Measurements from ENCODE around the gene OR5A2.
"Not testable (repeated sequence)": the region's sequence is repeated elsewhere in the genome, so short reads cannot be mapped to it uniquely, and the experiment has no call there.

Gene OR5A2, protein sequence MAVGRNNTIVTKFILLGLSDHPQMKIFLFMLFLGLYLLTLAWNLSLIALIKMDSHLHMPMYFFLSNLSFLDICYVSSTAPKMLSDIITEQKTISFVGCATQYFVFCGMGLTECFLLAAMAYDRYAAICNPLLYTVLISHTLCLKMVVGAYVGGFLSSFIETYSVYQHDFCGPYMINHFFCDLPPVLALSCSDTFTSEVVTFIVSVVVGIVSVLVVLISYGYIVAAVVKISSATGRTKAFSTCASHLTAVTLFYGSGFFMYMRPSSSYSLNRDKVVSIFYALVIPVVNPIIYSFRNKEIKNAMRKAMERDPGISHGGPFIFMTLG

DNA sequence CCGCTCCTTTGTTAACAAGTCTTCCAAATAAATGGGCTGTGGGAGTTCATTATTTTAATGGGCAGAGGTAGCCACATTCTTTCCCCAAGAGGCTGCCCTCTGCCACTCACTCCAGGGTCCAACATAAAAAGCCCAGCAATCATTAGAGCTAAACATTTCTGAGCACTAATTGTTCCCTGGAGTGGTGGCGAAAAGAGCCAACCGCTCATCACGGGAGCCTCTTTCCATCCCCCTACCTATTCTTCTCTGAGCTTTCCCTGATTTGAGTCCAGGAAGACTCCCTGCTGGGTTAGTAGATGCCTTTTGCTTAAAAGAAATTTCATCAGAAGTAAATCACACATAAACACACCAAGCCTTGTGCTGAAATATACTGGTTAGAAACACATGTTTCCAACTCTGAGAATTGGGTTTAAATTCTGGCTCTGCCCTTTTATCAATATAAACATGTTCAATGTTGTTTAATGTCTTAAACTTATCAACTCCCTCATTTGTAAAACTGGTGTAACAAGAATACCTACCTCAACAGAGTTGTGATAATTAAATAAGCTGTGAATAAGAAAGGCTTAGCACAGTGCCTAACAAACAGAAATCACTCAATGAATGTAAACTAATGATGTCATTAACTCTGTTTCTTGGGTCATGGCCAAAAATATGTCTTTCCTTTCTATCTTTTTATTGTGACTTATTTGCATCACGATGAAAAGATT is at the start of gene OR5A2:
OR5A2 (minus strand) TSS at position 53 of the 707 bp plus-strand sequence. CDS start 3,460 bp downstream, outside the sequence.
- no peak within 1 kb of the TSS for H3K4me3 ChIP-seq (ENCODE audit: low read depth, low read length)

DNA sequence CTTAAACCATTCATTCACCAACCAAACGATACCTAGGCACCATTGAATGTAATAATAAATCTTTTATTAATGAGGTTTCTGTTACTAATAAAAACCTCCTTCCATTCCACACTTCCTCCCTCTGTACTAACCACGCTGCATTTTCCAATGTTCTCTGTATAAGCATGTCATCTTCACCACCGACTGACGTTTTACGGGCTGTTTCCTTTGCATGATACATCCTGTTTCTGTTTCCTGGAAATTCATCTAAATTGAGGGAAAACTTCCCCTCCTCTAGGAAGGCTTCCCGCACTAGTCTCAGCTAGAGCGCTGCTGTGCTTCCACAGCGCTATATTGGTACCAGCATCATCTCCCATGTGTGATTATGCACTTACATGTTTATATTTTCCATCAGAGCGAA is 49.0 kb upstream of the OR5A2 start:
- H3K4me3 ChIP-seq (ENCODE audit: low read depth, low read length), result no peak overlapping the region

DNA sequence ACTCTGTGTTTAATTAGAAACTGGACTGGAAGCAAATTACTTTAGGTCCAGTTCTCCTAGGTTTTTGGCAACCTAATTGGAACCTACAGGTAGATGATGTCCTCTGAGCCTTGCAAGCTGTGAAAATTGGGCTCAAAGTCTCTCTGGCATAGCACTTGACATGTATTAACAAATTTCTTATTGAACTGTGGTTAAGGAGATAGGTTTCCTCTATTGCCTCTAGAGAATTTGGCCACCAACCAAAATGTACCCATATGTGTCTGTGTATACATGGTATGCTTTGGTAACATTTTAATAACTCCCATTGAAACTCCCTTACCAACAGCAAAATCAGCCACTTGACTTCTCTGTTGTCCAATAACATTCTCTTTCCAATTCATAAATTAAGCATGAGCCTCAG is 46.8 kb upstream of the OR5A2 start, which contains the start of gene OR4D10:
OR4D10 (plus strand) TSS at position 301 of the 400 bp plus-strand sequence. CDS start 4,115 bp downstream, outside the sequence.
- H3K4me3 ChIP-seq (ENCODE audit: low read depth, low read length), result no peak within 1 kb of the TSS

DNA sequence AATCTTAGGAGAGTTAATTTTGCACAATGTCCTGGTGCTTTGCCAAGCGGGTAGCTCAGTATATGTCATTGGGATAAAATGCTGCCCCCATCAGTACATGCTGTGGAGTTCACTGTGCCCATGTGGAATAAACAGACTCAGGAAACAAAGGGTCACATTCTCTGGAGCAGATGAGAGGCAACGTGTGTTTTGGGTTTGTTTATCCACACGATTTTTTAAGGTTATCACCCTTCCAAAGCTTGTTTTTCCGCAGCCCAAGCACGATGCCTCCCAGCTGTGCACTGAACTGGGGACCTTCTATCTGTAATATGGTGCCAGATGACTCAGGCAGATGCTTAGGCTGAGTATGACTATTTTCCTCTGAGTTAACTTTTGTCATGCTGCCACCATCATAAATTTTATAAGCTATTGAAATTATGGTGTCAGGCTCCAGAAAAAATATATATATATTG is 37.0 kb upstream of the OR5A2 start:
- H3K4me3 ChIP-seq (ENCODE audit: low read depth, low read length), result no peak overlapping the region

DNA sequence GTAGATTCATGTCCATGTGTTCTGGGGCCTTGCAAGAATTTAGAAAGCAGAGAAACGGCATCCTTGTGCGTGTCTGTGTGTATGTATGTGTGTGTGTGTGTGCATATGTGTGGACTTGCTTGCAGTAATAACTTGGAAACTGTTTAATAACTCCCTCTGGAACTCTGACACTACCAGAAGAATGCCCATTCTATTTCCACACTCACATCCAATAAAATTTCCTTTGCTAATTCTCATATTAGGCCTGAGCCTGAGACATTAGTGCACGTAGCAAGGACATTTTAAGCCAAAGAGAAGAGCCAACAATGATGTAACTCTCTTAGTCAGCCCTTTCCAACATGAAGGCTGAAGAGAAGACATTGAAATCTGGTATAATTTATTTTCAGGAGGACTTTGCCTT is 33.7 kb upstream of the OR5A2 start:
- no peak overlapping the region for H3K4me3 ChIP-seq (ENCODE audit: low read depth, low read length)

DNA sequence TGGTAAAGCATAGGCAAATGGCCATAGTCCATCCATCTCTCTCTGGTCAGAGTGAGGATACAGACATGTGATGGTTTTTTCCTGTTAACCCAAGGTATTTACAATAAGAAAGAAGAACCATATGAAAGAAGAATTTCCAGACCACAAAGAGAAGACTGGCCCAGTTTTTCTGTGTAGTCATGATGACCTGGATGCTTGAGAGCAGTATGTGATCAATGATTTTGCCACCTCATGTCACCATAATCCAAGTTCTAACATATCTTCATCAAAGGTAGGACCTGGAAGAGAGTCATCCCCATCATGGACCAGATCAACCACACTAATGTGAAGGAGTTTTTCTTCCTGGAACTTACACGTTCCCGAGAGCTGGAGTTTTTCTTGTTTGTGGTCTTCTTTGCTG is 30.4 kb upstream of the OR5A2 start, which contains the start of gene OR4D6:
OR4D6 (plus strand) TSS at position 301 of the 400 bp plus-strand sequence; CDS start at position 301, 0 bp downstream.
- no peak within 1 kb of the TSS for H3K4me3 ChIP-seq (ENCODE audit: low read depth, low read length)

DNA sequence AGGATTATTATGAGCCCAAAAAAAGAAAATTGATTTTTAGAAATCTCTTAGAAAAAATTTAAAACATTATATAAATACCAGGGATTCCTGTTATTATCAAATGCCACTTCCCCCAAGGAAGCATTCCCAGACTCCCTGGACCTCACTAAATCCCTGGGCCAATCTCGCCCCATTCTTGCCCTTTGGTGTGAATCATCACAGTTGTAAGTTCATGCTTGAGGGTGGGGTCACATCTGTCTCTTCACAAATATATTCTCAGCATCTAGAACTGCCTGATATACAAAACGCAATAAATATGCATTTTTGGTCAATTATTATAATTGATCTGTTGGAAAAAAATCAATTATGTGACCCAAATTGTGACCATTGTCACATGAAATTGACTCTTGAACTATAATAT is 22.3 kb upstream of the OR5A2 start:
- H3K4me3 ChIP-seq (ENCODE audit: low read depth, low read length), result no peak overlapping the region

DNA sequence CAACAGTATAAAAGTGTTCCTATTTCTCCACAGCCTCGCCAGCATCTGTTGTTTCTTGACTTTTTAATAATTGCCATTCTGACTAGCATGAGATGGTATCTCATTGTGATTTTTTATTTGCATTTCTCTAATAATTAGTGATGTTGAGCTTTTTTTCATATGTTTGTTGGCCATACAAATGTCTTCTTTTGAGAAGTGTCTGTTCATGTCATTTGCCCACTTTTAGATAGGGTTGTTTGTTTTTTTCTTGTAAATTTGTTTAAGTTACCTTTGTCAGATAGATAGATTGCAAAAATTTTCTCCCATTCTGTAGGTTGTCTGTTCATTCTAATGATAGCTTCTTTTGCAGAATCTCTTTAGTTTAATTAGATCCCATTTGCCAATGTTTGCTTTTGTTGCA is 19.4 kb upstream of the OR5A2 start:
- not testable (repeated sequence) for H3K4me3 ChIP-seq (ENCODE audit: low read depth, low read length)

DNA sequence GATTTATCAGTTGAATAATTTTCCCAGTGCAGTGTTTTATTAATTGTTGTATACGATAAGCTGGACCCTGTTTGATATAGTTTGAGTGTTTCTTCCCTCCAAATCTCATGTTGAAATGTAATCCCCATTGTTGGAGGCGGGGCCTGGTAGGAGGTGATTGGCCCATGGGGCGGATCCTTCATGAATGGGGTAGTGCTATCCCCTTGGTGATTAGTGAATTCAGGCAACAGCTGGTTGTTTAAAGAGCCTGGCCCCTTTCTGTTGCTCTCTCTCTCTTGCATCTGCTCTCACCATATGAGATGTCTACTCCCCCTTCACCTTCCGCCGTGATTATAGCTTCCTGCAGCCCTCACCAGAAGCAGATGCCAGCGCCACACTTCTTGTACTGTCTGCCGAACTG is 11.6 kb upstream of the OR5A2 start:
- H3K4me3 ChIP-seq (ENCODE audit: low read depth, low read length), result no peak overlapping the region

DNA sequence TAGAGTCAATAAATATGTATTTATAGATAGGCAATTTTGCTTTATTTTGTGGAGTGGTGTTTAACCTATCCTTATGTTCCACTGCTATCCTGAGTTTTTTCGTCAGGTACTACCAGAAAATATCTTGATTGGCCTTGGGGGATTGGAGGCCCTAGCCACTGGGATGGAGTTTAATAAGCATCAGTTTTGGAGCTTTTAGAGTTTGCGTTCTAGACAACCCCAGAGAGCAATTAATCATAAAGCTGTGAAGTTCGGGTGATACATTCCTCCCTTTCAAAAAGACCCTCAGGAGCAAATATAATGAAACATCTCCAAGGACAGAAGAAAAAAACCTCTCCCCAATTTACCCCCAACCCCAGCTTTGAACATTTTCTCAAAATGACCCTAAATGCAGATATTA is 10.0 kb upstream of the OR5A2 start, which contains the start of gene OR5A1:
OR5A1 (plus strand) TSS at position 301 of the 400 bp plus-strand sequence. CDS start 6,700 bp downstream, outside the sequence.
- H3K4me3 ChIP-seq (ENCODE audit: low read depth, low read length), result no peak within 1 kb of the TSS

DNA sequence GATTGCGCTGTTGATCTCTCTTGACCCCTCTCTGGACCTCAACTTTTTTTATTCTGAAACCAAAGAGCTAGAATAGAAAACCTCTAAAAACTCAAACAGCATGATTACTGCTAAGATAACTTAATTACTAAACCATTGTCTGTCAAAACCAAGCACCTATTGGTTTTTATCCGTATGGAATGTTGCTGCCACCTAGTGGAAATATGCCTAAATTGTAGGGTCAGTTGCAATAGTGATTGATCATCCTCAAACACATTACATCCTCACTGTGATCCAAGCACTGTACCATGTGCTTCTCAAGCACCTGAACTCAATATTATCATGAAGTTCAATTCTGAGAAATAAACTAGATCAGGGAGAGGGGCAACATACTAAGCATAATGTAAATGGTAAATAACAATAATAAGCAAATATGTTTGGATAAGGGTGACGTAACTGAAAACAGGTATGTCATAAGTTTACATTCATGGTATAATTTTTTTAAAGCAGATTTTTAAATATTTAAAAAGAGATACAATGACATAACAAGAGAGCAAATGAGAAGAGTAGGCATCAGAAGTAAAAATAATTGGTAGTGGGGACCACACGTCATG is 3.8 kb upstream of the OR5A2 start:
- H3K4me3 ChIP-seq (ENCODE audit: low read depth, low read length), result no peak overlapping the region

DNA sequence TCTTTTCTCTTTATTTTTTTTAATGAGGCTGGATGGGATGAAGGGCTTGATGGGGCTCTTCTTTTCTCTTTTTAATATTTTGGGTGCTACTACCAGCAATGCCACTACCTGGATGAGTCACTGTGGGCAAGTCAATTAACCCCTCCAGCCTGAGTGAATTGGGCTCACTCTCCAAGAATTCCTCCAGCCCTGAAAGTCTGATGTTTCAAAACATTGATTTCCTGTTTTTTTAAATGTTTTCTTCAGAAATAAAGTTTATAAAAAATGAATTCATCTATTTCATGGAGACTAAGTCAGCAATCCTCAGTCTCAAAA is 812 bp upstream of the OR5A2 start:
- no peak overlapping the region for H3K4me3 ChIP-seq (ENCODE audit: low read depth, low read length)

DNA sequence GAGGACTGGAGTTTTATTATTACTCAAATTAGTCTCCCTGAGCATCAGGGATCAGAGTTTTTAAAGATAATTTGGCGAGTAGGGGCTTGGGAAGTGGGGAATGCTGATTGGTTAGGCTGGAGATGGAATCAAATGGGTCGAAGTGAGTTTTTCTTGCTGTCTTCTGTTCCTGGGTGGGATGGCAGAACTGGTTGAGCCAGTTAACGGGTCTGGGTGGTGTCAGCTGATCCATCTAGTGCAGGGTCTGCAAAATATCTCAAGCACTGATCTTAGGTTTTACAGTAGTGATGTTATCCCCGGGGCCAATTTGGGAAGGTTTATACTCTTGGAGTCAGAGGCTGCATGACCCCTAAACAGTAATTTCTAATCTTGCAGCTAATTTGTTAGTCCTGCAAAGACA is 1.1 kb downstream of the OR5A2 start:
- H3K4me3 ChIP-seq (ENCODE audit: low read depth, low read length), result no peak overlapping the region

DNA sequence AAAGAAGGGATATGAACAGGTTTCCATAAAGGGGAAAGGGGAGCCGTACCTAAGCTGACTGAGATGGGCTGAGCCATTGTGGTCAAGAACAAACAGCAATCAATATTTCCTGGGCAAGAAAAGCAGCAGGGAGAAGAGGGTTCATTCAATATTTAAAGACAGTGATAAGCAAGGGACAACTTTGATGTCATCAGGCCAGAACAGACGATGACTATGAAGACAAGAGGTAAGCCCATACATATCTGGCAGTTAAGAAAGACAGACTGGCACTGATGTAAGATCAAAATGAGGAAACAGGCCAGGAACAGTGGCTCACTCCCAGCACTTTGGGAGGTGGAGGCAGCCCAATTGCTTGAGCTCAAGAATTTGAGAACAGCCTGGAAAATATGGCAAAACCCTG is 2.4 kb downstream of the OR5A2 start:
- H3K4me3 ChIP-seq (ENCODE audit: low read depth, low read length), result no peak overlapping the region

DNA sequence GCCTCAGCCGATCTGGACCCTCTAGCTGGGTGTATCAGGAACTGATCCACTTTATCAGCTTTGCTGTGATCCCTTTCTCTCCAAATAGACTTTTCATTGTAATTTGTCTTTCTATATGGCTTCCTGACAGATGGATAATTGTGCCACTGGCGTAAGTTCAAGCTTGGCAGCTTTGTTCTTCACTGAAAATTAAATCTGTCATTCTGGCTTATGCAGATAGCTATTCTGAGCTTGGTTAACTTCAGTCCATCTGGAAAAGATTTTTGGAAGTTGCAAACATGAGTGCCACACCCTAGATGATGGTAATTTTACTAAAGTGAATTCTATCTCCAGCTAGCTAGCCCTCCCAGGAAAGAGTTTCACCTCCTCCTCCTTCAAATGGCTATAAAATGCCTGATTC is 8.1 kb downstream of the OR5A2 start:
- H3K4me3 ChIP-seq (ENCODE audit: low read depth, low read length), result no peak overlapping the region

DNA sequence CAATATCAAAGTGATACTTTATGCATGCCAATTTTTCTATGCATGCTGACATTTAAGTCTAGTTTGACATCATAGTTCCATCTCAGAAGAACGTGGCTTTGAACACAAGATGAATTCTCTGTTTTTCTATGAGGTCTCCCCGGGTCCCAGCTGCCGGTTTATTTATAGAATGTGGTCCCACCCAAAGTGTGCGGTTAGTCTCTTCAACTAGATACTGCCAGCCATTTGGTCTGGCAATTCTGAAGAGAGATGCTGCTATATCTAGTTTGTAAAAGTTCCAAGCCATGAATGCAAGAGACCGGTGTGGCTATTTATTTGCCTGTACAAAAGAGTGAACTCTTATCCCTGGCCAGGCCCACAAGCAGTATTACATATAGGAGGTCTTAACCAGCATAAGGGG is 9.2 kb downstream of the OR5A2 start:
- H3K4me3 ChIP-seq (ENCODE audit: low read depth, low read length), result no peak overlapping the region

DNA sequence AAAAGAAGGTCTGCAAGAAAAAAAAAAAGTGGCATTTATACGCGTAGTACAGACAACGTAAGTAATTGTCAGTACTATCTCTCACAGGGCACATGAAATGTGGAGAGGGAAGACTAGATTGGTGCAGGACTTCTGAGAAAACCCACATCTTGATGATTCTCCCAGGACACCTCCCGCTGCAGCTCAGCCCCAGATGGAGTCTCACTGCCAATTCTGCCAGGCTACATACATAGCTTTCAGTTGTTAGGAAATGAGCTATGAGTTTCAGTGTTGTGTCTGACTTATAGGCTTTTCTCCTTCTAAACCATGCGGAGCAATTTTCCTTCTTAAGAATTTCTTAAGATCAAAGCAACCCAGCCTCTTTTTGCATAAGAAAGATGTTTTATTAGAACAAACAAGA is 9.6 kb downstream of the OR5A2 start:
- no peak overlapping the region for H3K4me3 ChIP-seq (ENCODE audit: low read depth, low read length)

DNA sequence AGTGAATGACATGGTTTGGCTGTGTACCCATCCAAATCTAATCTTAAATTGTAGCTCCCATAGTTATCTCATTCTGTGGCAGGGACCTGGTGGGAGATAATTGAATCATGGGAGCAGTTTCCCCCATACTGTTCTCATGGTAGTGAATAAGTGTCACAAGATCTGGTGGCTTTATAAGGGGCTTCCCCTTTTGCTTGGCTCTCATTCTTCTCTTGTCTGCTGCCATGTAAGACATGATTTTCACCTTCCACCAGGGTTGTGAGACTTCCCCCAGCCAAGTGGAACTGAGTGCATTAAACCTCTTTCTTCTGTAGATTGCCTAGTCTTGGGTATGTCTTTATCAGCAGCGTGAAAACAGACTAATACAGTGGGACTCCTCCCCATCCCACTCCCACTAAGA is 11.1 kb downstream of the OR5A2 start:
- no peak overlapping the region for H3K4me3 ChIP-seq (ENCODE audit: low read depth, low read length)

DNA sequence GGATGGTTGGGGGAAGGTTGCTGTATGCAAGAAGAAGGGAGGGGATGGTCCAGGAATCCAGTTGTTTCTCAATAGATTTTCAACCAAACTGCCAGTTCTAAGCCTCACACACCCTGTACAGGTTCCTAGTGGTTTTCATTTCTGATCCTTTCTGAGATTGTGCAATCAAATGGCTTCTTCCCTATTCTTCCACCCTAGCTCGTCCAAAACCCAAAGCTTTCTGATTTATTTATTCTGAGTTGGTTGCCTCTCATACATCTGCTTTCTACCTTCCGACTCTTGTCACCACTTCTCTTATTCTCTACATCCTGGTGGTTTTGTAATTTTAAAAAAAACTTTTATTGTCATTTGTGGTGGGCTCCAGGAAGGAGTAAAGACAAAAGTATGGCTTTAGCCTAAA is 12.6 kb downstream of the OR5A2 start:
- H3K4me3 ChIP-seq (ENCODE audit: low read depth, low read length), result no peak overlapping the region

DNA sequence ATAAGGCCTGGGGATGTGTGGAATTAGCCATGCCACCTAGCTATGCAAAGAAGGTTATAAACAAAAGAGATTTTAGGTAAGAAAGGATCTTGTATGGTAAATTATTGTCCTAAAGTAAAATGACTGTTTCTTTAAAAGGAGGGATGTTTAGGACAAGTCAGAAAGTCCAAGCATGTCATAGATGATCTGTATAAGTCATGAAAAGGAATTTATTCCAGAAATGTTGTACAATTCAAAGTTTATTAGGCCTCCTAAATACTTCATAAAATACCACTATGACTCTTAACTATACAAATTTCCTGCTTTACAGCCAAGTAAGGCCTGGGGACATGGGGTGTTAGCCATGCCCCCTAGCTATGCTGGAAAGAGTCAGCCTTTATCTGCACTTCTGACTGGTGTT is 22.7 kb downstream of the OR5A2 start:
- no peak overlapping the region for H3K4me3 ChIP-seq (ENCODE audit: low read depth, low read length)

DNA sequence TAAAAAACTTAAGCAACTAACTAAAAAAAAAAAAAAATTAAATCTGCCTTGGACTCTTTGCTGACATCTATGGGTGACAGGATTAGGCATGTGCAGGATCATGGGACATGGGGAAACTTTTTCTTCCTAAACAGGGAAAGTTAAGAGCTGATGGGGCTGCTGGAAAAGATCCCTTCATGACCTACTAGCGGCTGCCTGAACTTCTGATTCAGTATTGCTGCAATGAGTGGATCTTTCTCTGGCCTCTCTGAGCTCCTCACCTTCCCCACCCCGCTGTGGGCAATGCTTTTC is 25.0 kb downstream of the OR5A2 start:
- no peak overlapping the region for H3K4me3 ChIP-seq (ENCODE audit: low read depth, low read length)

Measured in iPS-11a (cell line).